Inflammatory macrophage (primary cell): ENCODE measurements around the gene CEP68.

Experiments used
- DNase-seq, 2 donors: peaks; one replicate each; pipeline ENCODE4 v3.0.0-alpha.2; 2020 to 2022

Gene CEP68

GRCh38 chr2:65059071-65059470, 2.9 kb downstream of the CEP68 start:
- no peak for DNase-seq

GRCh38 chr2:65061146-65061909, 5.1 kb downstream of the CEP68 start:
- DNase-seq = no peak

GRCh38 chr2:65061910-65062339, 5.7 kb downstream of the CEP68 start:
- DNase-seq = no peak

- DNase-seq = peak; percentile 87 to 91
These were observed 6.9 kb downstream of the CEP68 start for GRCh38 chr2:65062843-65063825.

- peak; percentile 92 to 96 for DNase-seq
These were observed 8.7 kb downstream of the CEP68 start for GRCh38 chr2:65064728-65065552.

- no peak for DNase-seq
These were observed 11.8 kb downstream of the CEP68 start for GRCh38 chr2:65067806-65068553.

GRCh38 chr2:65069439-65069824, 13.2 kb downstream of the CEP68 start:
- DNase-seq = no peak

GRCh38 chr2:65070172-65070830, 14.1 kb downstream of the CEP68 start:
- no peak for DNase-seq

GRCh38 chr2:65070856-65071255, 14.6 kb downstream of the CEP68 start:
- no peak for DNase-seq

GRCh38 chr2:65071499-65072180, 15.4 kb downstream of the CEP68 start:
- DNase-seq = no peak

GRCh38 chr2:65072181-65072970, 16.2 kb downstream of the CEP68 start:
- DNase-seq = no peak

GRCh38 chr2:65073879-65074565, 17.8 kb downstream of the CEP68 start:
- DNase-seq = no peak

GRCh38 chr2:65075176-65075575, 19.0 kb downstream of the CEP68 start:
- no peak for DNase-seq

GRCh38 chr2:65075605-65076344, 19.6 kb downstream of the CEP68 start:
- DNase-seq = no peak

- DNase-seq = no peak
These were observed 20.1 kb downstream of the CEP68 start for GRCh38 chr2:65076345-65076710.

GRCh38 chr2:65077898-65078297, 21.7 kb downstream of the CEP68 start:
- no peak for DNase-seq

- no peak for DNase-seq
These were observed 22.8 kb downstream of the CEP68 start for GRCh38 chr2:65079017-65079416.

- DNase-seq = peak; percentile 65 to 70
These were observed 25.0 kb downstream of the CEP68 start for GRCh38 chr2:65081232-65081685.
